ENCODE measurements around the gene MFNG.
"Not testable (repeated sequence)": the region's sequence is repeated elsewhere in the genome, so short reads cannot be mapped to it uniquely, and the experiment has no call there.

Gene MFNG

DNA sequence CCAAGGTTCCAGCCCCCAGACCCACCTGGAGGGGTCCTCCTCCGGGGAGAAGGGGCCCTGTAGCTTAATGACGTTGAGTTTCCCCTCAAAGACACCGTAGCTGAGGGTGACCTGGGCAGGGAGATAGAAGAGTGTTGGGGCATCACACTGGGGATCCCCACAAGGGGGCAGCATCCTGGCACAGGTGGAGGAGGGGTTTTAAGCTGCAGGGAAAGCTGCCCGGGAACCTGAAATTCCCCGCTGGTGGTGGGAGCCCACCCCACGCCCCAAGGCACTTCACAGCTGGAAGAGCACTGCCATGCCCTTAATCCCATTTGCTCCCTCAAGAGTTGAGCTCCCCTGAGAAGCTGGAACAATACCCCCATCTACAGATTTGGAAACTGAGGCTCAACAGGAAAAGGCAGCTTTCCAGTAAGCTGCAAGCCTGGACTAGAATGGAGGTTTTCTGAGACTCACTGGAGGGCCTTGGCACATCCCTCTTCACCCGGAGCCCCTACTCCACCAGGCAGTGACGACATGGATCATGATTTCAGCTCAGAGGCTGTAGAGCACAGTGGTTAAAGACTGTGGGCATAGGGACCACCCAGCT is 13.7 kb downstream of the MFNG start:
- no peak for DNase-seq

DNA sequence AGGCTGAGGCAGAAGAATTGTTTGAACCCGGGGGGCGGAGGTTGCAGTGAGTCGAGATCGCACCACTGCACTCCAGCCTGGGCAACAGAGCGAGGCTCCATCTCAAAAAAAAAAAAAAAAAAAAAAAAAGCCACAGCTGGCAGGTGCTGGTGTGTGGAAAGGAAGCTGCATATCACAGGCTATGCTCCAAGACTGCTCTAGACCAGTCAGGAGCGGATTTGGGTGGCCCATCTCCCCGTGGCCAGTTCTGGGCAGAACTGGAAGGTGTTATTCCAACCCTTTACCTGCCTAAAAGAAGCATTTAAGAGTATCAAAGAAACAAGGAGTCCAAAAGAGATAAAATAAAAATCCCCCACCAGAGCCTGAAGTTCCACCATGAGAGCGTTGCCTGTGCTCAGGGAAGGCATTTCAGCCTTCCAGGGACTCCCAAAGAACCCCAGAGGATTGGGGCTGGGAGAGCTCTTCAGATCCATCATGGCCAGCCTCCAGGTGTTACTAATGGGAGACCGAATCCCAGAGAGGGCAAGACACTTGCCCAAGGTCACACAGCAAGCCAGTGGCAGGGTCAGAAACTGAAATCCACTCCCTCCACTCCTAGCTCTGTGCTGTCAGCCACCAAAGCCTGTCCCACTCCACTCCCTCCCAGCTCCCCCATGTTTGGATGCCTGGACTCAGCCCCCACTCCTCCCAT is 14.3 kb downstream of the MFNG start:
- DNase-seq: no peak

DNA sequence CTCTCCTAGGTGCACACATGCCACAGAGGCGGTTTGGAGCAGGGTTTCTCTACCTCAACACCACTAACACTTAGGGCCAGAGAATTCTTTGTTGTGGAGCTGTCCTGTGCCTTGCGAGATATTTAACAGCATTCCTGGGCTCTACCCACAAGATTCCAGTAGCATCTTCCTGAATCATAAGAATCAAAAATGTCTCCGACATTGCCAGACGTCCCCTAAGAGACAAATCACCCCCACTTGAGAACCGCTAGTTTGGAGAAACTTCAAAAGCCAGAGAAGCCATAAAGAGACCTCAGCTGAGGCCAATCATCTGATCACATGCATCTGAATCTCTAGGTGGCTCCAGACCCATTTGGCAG is 16.1 kb downstream of the MFNG start:
- DNase-seq: no peak

DNA sequence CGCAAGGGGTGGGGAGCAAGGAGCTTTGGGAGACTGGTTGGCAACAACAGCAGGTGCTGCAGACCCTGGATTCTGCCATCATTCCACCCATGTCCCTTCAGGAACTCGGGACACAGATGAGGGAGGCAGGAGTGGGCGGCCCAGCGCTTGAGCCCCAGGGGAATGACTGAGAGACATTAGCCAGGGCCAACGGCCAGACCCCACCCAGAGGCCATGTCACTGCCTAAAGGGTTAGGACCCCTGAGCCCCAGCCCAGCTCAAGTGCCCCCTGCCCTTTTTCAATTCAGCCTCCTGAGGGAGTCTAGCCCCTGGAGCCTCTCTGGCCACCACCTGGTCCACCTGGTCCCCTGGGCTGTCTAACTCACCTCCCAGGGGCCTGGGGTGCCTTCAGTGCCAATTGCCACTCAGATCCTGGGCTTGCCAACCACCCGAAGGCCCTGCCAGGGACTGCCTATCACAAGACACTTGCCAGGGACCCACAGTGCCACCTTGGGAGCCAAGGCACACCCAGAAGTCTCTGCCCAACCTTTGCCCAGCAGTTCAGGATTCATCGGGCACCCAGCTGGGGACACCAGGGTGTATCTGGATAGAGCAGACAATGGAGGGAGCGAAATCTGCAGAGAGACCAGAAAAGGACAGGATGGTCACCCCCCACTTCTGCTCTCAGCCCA is 16.6 kb downstream of the MFNG start:
- no peak for DNase-seq

DNA sequence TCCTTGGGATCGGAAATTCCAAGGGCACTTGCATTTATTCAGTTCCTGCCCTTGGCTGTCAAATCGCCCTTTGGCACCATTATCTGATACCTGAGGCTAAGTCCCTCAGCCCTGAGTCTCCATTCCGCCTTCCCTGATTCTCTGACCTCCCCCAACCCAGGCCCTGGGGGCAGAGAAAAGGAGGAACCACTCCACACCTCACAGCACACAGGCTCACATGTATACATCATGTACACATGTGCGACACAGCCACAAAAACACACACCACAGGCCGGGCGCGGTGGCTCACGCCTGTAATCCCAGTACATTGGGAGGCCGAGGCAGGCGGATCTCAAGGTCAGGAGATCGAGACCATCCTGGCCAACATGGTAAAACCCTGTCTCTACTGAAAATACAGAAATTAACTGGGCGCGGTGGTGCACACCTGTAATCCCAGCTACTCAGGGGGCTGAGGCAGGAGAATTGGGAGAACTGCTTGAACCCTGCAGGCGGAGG is 17.9 kb downstream of the MFNG start:
- DNase-seq: not testable (repeated sequence)

DNA sequence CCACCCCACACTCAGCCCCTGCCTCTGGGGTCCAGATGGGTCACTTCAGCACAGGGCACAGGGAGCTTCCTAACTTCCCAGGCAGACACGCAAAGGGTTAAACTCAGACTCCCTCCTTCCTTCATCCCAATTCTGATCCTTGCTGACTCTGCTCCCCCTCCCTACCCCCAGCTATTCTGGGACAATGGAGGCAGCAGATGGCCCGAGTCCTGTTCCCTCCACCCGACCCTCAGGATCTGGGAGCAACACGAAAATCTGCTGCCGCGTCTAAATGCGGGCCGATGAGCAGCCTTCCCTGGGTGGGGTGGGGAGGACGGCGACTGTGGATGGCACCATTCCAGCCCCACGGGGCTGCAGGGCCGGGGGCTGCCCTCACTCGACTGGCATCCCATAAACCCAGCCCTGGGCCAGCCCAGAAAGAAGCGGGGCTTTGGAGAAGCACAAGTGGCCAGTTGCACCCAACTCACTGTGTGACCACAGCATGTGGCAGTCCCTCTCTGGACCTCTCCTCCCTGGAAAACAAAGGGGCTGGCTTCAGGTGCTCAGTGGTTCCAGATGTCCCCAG is 18.7 kb downstream of the MFNG start:
- DNase-seq: no peak

DNA sequence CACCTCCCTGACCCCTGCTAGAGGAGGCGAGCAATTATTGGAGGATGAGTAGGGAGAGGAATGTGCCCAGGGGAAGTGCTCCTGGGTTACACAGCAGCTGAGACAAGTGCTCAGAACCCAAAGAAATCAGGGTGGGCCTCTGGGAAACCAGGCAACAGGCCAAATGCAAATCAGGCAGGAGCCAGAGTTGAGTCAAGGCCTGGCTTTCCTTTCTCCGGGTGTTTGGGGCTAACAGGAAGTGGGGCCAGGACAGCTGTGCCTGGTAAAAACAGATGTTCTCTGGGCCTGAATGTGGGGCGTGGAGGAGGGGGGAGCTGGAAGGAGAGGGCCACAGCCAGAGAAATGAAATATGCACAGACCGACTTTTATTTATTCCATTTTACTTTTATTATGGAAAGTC is 22.0 kb downstream of the MFNG start:
- DNase-seq: no peak

DNA sequence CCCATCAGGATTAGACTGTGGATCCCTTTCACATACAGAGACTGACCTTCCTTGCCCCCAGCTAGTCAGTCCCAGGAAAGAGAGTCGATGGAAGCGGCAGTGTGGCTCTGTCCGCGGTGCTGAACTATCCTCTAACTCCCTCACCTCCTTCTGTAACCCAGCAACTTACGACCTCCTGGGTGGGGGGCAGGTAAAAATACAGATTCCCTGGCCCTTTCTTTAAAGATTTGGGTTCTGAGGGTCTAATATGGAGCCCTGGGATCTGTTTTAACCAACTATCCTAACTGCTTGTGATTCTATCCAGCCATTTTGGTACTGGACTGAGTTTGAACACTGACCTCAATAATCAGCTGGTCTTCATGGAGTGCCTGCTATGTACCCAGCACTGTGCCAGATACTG is 23.2 kb downstream of the MFNG start:
- no peak for DNase-seq

DNA sequence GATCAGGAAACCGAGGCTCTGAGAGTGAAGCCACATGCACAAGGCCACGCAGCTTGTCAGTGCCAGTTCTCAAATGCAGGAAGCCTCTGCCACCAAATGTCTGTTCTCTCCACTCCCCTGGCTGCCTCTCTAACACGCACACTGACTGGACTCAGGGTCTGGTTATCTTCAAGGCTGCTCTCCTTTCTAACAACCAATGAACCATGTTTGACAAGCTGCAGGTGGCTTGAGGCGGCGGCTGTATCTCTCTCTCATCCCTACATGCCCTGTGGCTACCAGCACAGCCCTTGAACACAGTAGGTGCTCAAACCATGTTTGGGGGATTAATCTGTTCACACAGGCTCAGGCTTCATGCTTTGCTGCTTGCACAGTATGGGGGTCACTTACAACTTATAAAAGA is 23.7 kb downstream of the MFNG start:
- DNase-seq: no peak

DNA sequence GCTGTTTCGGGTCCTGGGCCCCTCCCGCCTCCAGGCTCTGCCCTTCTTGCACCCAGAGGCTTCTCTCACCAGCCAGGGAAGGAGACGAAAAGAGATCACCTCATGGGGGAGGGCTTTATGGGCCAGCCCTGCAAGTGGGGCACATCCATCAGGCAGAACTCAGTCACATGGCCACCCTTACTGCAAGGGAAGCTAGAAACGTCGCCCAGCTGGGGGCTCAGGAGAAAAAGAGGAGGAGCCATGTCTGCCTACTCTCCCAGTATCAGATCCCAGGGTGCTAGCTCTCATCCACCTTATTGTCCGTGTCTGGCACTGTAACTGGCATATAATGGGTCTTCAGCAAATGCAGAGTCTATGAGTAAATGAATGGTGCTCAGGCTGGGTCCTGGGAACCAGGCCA is 24.2 kb downstream of the MFNG start:
- DNase-seq: no peak

DNA sequence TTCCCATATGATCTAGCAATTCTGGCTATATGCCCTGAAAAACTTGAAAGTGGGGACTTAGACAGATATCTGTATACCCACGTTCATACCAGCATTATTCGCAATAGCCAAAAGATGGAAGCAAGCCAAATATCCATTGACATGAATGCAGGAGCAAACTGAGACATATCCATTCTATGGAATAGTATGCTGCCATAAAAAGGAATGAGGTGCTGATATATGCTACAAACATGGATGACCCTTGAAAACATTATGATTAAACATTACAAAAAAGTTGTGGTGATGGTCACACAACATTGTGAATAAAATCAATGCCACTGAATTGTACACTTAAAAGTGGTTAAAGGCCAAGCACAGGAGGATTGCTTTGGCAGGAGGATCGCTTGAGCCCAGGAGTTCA is 25.5 kb downstream of the MFNG start:
- DNase-seq: no peak

DNA sequence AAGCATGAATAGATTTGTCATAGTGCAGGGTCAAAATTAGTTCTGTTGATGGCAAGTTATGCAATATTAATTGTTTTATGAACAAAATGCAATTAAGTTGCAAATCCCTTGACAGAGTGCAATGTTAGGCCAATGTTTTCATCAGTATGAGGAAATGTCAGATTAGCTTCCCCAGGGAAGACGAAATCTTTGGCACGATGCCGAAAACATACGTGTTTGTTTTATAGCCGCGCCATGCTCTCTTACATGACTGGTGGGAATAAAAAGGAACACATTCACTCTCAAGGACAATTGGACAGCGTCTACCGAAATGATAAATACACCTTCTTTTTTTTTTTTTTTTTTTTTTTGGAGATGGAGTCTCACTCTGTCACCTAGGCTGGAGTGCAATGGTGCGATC is 27.0 kb downstream of the MFNG start:
- no peak for DNase-seq

DNA sequence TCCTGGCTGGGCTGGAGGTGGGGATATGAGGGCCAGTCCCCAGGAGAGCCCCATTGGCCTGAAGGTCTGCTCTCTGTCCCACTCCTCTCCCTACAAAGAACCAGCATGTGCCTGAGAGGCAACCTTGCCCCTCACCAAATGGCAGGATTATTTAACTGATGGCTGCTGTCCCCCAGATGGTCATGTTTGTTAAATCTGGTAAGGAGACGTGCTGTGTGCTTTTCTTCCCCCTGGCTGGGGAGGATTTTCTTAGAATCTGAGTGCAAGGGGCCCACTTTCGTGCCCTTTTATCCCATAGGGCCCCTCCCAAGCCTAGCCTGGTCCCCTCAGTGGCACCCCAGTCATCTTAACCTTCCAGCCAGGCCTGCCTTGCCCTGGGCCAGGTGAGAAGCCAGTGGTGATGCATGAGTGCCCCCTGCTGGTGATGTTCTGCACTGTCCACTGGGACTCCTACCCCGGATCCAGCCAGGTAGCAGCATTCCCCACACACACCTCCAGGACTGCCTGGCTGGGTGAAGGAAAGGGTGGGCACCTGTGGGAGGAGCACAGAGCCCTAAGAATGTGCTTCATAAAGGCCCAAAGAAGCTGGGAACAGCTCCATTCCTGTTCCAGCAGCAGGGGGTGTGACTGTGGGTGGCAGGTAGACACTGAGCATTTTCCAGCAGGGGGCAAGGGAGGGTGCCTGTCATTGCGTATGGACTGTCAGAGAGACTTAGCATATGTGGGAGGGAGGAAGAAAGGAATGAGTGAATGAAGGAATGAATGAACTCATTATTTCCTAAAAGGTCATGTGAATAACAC is 28.9 kb downstream of the MFNG start:
- DNase-seq: peak; percentile 51

DNA sequence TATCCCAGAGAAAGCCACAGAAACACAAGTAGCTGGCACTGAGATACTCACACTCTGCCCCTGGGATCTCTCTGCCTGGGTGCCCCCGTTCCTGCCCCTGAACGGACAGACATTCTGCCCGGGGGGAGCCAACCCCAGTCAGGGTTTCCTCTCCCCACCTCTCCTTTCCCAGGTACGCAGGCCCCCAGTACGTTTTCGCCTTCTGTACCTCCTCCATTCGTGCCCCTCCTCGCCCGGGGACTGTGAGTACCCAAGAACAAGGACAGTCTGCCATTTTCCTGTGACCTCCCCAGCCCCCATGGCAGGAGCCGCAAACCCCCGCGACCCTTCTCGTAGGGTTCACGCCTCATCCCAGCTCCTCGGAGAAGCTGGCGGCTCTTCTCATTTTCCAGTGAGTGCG is 29.8 kb downstream of the MFNG start:
- DNase-seq: no peak

DNA sequence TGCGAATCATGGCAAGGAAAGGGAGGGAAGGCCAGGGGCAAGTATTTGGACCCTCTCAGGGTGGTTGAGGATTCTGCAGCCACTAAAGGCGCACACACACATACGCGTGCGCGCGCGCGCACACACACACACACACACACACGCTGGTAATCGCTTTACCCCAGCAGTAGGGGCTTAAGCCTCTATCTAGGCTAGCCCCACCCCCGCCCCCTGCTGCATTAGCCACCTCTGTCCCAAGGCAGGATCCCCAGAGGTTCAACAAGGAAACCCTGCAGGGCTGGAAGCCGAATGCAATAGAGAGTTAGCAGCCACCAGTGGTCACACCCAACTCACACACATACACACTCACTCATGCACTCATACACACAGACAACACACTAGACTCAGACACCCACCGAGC is 30.3 kb downstream of the MFNG start:
- no peak for DNase-seq

DNA sequence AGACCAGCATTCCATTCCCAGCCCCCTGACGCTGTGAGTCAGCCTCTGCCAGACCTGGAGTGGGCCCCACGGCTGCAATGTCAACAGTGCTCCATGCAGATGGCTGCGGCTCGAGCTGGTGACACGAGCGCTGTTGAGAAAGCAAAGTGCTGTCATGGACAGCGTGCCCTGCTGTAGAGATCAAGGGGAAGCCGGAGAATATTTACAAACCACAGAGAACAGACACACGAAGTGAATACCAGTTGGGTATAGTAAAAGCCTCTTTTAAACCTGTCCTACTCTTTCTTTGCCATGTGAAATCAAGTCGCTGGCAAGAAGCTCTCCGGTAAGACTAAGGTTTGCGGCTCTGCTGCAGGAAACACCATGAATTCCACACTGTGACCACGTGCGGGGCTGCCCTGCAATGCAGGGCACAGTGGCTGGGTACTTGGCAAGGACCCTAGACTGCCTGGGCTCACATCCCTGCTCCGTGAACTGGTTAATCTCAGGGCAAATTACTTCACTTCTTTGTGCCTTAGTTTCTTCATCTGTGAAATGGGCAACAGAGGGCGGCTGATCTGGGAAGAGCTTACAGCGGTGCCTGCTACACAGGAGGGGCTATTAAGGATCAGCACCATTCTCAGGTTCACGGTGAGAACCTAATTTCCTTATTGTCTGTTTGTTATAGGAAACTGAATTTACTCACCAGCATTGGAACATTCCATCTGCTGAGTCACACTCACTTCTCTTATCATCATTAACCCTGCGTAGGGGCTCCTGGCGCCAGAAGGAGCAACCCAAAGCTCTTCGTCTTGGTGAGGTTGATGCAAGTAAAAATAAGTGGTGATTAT is 31.1 kb downstream of the MFNG start:
- DNase-seq: peak; percentile 25

DNA sequence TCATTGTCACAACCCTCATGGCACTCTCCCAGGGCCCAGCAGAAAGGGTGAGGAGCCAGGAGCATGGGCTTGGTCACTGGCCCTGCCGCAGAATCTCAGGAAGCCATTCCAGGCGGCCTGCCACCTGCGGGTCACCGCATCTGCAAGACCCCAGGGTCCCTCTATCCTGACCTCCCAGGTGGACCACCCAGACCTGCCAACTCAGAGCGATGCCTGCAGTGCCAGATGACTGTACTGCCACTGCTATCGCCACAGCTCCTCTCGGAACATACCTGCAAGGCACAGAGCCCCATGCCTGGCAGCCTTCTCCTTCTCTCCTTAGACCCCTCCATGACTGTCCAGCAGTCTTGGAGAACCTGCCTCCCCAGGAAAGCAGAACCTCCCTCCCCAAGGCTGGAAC is 32.5 kb downstream of the MFNG start:
- no peak for DNase-seq

DNA sequence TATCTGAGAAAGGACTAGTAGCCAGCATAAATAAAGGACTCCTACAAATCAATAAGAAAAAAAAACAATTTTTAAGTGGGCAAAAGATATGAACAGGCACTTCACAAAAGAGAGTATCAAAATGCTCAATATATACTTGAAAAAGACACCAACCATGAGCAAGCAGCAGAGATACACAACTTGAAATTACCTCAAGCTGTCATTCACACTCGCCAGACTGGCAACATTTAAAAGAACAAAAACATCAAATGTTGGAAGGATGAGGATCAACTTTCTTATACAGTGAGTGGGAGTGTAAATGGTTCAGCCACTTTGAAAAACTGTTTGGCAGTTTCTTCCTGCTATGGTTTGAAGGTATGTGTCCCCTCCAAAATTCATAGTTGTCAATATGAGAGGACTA is 35.0 kb downstream of the MFNG start:
- no peak for DNase-seq

DNA sequence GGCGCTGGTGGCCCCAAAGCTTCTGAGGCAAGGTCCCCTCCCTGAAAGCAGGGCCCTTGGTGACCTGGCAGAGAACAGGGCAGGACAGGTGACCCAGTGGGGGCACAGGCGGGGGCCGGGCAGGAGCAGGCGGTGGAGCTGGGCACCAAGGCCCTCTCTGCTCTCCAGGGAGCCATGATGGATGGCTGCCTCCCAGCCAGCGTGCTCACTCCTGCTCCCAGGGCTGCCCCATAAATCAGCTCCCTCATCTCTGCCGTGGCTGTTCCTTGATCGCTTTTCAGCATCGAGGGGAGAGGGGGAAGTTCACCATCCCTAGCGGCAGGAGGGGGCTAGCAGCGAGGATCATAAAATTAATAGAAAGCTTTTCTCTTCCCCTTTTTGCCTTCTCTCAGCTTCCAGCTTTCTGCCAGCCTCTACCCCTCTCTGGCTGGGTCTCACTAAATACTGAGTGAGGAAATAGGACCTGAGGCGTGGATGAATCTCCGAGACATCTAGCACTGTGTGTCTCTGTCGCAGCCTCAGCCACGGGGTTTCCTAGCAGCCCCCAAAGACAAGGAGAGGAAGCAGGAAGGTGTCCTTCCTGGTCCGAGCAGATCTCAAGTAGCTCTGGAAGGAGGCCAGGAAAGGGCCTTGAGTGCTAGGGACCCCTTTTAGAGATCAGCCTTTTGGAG is 36.7 kb downstream of the MFNG start:
- DNase-seq: no peak

DNA sequence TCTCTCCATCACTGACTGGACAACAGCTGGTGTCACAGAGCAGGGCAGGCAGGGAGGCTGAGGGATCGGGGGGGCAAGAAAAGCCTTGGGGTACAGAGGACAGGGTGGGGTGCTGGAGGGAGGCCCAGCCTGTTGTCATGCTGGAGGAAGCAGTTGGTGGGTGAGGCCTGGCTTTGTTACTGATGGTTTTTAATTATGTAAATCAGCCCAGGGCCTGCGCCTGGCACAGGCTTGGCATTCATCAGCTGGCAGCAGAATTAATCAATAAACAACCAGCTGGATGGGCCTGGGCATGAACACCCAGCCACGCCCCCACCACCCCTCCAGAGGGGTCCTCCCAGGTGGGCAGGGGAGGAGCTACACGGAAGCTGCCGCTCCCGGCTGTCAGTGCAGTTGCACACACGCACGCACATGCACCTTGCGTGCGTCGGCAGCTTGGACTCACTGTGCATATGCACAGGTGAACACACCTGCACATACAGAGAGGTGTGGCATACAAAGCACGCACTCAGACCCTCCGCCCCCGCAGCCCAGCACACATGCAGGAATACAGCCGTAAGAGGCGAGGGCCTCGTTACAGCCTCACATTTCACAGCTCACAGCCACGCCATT is 37.6 kb downstream of the MFNG start:
- no peak for DNase-seq

DNA sequence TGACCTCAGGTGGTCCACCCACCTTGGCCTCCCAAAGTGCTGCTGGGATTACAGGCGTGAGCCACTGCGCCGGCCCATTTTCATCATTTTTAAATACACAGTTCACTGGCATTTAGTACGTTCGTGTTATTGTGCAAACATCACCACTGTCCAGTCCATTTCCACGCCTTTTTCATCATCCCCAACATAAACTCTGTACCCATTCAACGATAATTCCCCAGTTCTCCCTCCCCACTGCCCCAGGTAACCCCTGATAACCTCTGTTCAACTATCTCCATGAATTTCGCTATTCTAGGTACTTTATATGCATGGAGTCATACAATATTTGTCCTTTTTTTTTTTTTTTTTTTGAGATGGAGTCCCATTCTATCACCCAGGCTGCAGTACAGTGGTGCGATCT is 40.7 kb downstream of the MFNG start:
- no peak for DNase-seq
